ENCODE measurements around the gene ZNF521.

- TF ChIP-seq, protein P1, sequence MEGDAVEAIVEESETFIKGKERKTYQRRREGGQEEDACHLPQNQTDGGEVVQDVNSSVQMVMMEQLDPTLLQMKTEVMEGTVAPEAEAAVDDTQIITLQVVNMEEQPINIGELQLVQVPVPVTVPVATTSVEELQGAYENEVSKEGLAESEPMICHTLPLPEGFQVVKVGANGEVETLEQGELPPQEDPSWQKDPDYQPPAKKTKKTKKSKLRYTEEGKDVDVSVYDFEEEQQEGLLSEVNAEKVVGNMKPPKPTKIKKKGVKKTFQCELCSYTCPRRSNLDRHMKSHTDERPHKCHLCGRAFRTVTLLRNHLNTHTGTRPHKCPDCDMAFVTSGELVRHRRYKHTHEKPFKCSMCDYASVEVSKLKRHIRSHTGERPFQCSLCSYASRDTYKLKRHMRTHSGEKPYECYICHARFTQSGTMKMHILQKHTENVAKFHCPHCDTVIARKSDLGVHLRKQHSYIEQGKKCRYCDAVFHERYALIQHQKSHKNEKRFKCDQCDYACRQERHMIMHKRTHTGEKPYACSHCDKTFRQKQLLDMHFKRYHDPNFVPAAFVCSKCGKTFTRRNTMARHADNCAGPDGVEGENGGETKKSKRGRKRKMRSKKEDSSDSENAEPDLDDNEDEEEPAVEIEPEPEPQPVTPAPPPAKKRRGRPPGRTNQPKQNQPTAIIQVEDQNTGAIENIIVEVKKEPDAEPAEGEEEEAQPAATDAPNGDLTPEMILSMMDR (IDR thresholded peaks at IDR 0.05; ENCODE audit: insufficient read depth, low read length, poor library complexity, severe bottlenecking): no peak
- no peak for TF ChIP-seq EZH2phosphoT487 (conservative IDR thresholded peaks at IDR 0.05; ENCODE audit: low read length)
Observed at GRCh38 chr18:25234740-25235345, 117.1 kb downstream of the ZNF521 start.

All from SU-DHL-6 (cell line).